COR-L47 (cell line): Measurements from ENCODE around the gene MAOB.
"Not testable (repeated sequence)": the region's sequence is repeated elsewhere in the genome, so short reads cannot be mapped to it uniquely, and the experiment has no call there.

Source experiments
- DNase-seq: peaks from one replicate; lab custom pipeline; 2025; lab: John Stamatoyannopoulos, UW

MAOB gene

GRCh38 chrX:43882294-43882681 lies at the start of gene MAOB:
TSS of gene MAOB (minus strand) at chrX:43882450. CDS start at chrX:43882299, 151 bp downstream.
- DNase-seq, result no peak

GRCh38 chrX:43922032-43922431 lies 39.8 kb upstream of the MAOB start:
- not testable (repeated sequence) for DNase-seq

- DNase-seq, result not testable (repeated sequence)
Observed at GRCh38 chrX:43910772-43911171, 28.5 kb upstream of the MAOB start.

- no peak for DNase-seq
Observed at GRCh38 chrX:43910012-43910411, 27.8 kb upstream of the MAOB start.

GRCh38 chrX:43909141-43909540 lies 26.9 kb upstream of the MAOB start:
- no peak for DNase-seq

GRCh38 chrX:43899878-43900815 lies 17.9 kb upstream of the MAOB start:
- no peak for DNase-seq

- no peak for DNase-seq
Observed at GRCh38 chrX:43898406-43899035, 16.3 kb upstream of the MAOB start.

- no peak for DNase-seq
Observed at GRCh38 chrX:43897290-43897689, 15.0 kb upstream of the MAOB start.

GRCh38 chrX:43892336-43892870 lies 10.2 kb upstream of the MAOB start:
- DNase-seq, result no peak

- no peak for DNase-seq
Observed at GRCh38 chrX:43885617-43886016, 3.4 kb upstream of the MAOB start.

- no peak for DNase-seq
Observed at GRCh38 chrX:43881410-43882293, 598 bp downstream of the MAOB start.

GRCh38 chrX:43880425-43880824 lies 1.8 kb downstream of the MAOB start:
- DNase-seq, result no peak

GRCh38 chrX:43878906-43879526 lies 3.2 kb downstream of the MAOB start:
- DNase-seq, result no peak

- DNase-seq, result no peak
Observed at GRCh38 chrX:43876680-43877079, 5.6 kb downstream of the MAOB start.

- DNase-seq, result no peak
Observed at GRCh38 chrX:43870758-43871419, 11.4 kb downstream of the MAOB start.

GRCh38 chrX:43870011-43870410 lies 12.2 kb downstream of the MAOB start:
- no peak for DNase-seq

GRCh38 chrX:43868791-43869190 lies 13.5 kb downstream of the MAOB start:
- no peak for DNase-seq

- no peak for DNase-seq
Observed at GRCh38 chrX:43866423-43866822, 15.8 kb downstream of the MAOB start.

GRCh38 chrX:43865791-43866190 lies 16.5 kb downstream of the MAOB start:
- no peak for DNase-seq

- DNase-seq, result no peak
Observed at GRCh38 chrX:43862434-43862833, 19.8 kb downstream of the MAOB start.

- no peak for DNase-seq
Observed at GRCh38 chrX:43861750-43862149, 20.5 kb downstream of the MAOB start.
